HepG2 (cell line): ENCODE data around the gene TBC1D1. TPM values are rescaled to one million over a fixed set of nuclear protein-coding genes. Genes with fewer than 3 reads are reported as not detected.

Experiments used
- BRD4 ChIP-seq: sonication (generic); formaldehyde crosslinking; IDR thresholded peaks from 2 replicates; pipeline ENCODE4 v1.4.0; 2020; ENCODE audit warnings: missing genetic modification reagents
- FOXA3 ChIP-seq: IDR thresholded peaks from 2 replicates; pipeline ENCODE4 v1.6.1; 2016; ENCODE audit warnings: missing genetic modification reagents, missing compliant biosample characterization
- KDM2A ChIP-seq: sonication (generic); formaldehyde crosslinking; IDR thresholded peaks from 2 replicates; pipeline ENCODE4 v1.4.0; 2020; ENCODE audit warnings: low read depth, missing genetic modification reagents, borderline replicate concordance
- POGZ ChIP-seq: sonication (generic); formaldehyde crosslinking; IDR thresholded peaks from 2 replicates; pipeline ENCODE4 v1.4.0; 2020; ENCODE audit warnings: mild to moderate bottlenecking, missing genetic modification reagents
- polyA plus RNA-seq, 8 experiments: library from polyadenylated mRNA; depleted of rRNA in 3 of 8; stranded (reverse) in 7 of 8; unstranded in 1 of 8; fragments of >200 nt; fragmentation: Illumina TruSeq in 4 of 8; extraction: Trizol in 4 of 8; gene quantifications; 2 replicates each; pipeline versions ENCODE4 v1.2.1 to v1.2.3, GENCODE V29; 2011 to 2016; ENCODE audit warnings: low read depth in 4 of 8, missing spikeins in 1 of 8, mixed read lengths in 1 of 8; ENCODE audit not compliant: insufficient read depth in 1 of 8
- total RNA-seq, 5 experiments: library from RNA; depleted of rRNA; stranded (reverse); fragments of >200 nt; fragmentation: Illumina TruSeq; extraction: Trizol; gene quantifications; 2 replicates each; pipeline ENCODE4 v1.2.3, GENCODE V29; 2016; ENCODE audit warnings: low read depth in 1 of 5
- TF ChIP-seq, protein P1 (sequence below): sonication (generic); formaldehyde crosslinking; IDR thresholded peaks from 2 replicates; pipeline ENCODE4 v1.4.0; 2020; ENCODE audit warnings: low read depth, mild to moderate bottlenecking, missing genetic modification reagents
- TF ChIP-seq, protein P2 (sequence below): sonication (generic); formaldehyde crosslinking; IDR thresholded peaks from 2 replicates; pipeline ENCODE4 v1.5.1; 2020; ENCODE audit warnings: mild to moderate bottlenecking, missing genetic modification reagents, moderate library complexity

Gene TBC1D1
- total and polyA plus RNA-seq, 2 of the 13 experiments (the other 11 are each of a cell fraction or from before 2014, with no cell fraction given): 37.3 to 62.8 TPM

DNA sequence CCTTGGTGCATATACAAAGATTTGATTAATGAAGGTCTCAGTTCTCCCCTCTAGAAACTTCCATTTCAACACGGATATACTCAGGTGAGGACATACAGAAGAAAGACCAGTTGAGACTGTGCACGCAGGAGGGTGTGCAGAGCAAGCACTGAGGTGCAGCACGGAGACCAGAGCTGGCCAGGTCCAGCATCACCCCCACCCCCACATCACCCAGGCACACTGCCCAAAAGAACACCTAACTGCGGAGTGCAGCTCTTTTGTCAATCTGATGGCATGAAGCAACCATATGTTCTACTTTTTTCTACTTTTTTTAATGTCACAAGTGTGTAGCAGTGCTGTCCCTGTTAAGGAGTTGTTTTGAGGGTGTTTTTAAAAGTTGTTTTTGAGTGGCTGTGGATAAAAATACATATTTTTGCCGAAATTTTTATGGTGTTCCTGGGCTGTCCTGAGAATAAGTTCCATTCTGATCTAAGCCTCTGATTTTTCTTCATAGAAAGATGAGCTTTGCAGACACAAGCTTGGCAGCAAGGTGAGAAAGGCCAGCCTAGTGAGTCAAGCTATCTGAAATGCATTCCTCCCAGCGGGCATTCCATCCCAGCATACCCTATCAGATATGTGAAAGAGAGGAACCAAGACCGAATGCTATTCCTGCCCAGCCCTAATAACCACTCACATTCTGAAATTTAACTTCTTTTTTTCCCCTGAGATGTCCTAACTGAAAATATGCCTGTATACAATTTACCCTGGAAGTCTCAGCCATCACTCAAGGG is 243.0 kb downstream of the TBC1D1 start (continued):
- TF ChIP-seq POGZ (CRISPR knock-in tag) (no peak), BRD4 (CRISPR knock-in tag) (peak; percentile 45; the same call in 1 of the 2 replicates), FOXA3 (CRISPR knock-in tag) (no peak), KDM2A (CRISPR knock-in tag) (0 out of 2 replicates have a peak, but pooled peaks have one; percentile 2)
- TF ChIP-seq, protein P1, sequence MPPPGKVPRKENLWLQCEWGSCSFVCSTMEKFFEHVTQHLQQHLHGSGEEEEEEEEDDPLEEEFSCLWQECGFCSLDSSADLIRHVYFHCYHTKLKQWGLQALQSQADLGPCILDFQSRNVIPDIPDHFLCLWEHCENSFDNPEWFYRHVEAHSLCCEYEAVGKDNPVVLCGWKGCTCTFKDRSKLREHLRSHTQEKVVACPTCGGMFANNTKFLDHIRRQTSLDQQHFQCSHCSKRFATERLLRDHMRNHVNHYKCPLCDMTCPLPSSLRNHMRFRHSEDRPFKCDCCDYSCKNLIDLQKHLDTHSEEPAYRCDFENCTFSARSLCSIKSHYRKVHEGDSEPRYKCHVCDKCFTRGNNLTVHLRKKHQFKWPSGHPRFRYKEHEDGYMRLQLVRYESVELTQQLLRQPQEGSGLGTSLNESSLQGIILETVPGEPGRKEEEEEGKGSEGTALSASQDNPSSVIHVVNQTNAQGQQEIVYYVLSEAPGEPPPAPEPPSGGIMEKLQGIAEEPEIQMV (CRISPR knock-in tag): 0 out of 2 replicates have a peak, but pooled peaks have one; percentile 28
- TF ChIP-seq, protein P2, sequence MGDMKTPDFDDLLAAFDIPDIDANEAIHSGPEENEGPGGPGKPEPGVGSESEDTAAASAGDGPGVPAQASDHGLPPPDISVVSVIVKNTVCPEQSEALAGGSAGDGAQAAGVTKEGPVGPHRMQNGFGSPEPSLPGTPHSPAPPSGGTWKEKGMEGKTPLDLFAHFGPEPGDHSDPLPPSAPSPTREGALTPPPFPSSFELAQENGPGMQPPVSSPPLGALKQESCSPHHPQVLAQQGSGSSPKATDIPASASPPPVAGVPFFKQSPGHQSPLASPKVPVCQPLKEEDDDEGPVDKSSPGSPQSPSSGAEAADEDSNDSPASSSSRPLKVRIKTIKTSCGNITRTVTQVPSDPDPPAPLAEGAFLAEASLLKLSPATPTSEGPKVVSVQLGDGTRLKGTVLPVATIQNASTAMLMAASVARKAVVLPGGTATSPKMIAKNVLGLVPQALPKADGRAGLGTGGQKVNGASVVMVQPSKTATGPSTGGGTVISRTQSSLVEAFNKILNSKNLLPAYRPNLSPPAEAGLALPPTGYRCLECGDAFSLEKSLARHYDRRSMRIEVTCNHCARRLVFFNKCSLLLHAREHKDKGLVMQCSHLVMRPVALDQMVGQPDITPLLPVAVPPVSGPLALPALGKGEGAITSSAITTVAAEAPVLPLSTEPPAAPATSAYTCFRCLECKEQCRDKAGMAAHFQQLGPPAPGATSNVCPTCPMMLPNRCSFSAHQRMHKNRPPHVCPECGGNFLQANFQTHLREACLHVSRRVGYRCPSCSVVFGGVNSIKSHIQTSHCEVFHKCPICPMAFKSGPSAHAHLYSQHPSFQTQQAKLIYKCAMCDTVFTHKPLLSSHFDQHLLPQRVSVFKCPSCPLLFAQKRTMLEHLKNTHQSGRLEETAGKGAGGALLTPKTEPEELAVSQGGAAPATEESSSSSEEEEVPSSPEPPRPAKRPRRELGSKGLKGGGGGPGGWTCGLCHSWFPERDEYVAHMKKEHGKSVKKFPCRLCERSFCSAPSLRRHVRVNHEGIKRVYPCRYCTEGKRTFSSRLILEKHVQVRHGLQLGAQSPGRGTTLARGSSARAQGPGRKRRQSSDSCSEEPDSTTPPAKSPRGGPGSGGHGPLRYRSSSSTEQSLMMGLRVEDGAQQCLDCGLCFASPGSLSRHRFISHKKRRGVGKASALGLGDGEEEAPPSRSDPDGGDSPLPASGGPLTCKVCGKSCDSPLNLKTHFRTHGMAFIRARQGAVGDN (CRISPR knock-in tag): peak; percentile 87
